IMR-90 (cell line): Measurements from ENCODE around the gene NT5C3A. TPM values are rescaled to one million over a fixed set of nuclear protein-coding genes. Genes with fewer than 3 reads are reported as not detected.

Source experiments
- ATAC-seq: fragments of 200-7000 bp; cut with Tn5 transposase; 2 replicates; pipeline ENCODE4 v1.9.1; 2020; ENCODE audit warnings: low read depth, mild to moderate bottlenecking, moderate library complexity
- BruUV-seq: library from RNA; stranded (reverse); fragments of 400-500 nt; replicated peaks from 2 replicates; lab custom pipeline; 2021; lab: Mats Ljungman, UMichigan
- CTCF ChIA-PET: fragments of 300-600 bp; formaldehyde crosslinking; extraction: SDS; loops from one replicate; lab custom pipeline; 2021; ENCODE audit warnings: antibody characterized with exemption; lab: Yijun Ruan, JAX
- POLR2A ChIA-PET: fragments of 300-600 bp; sonication (Branson Sonifier 250); formaldehyde crosslinking; loops from one replicate; lab custom pipeline; 2022; ENCODE audit warnings: antibody characterized with exemption; ENCODE audit not compliant: unreplicated experiment; lab: Charles Lee
- DNase-seq: peaks from one replicate; pipeline ENCODE4 v3.0.0; 2013
- H2AFZ ChIP-seq: replicated peaks from 2 replicates; pipeline ENCODE3; 2013; ENCODE audit warnings: low read length, mild to moderate bottlenecking; ENCODE audit not compliant: poor library complexity
- H2AK5ac ChIP-seq: 2 replicates; pipeline ENCODE4 v1.6.1; 2013; ENCODE audit warnings: low read depth, low read length, inconsistent platforms
- H2AK9ac ChIP-seq: replicated peaks from 2 replicates; pipeline ENCODE3; 2013; ENCODE audit warnings: mild to moderate bottlenecking, low read depth, low read length, moderate library complexity; ENCODE audit not compliant: poor library complexity
- H2BK120ac ChIP-seq: 2 replicates; pipeline ENCODE4 v1.6.1; 2013; ENCODE audit warnings: low read depth, low read length, inconsistent platforms
- H2BK15ac ChIP-seq: 3 replicates; pipeline ENCODE4 v1.6.1; 2013; ENCODE audit warnings: low read depth, low read length, inconsistent platforms
- H2BK20ac ChIP-seq: 2 replicates; pipeline ENCODE4 v1.6.1; 2013; ENCODE audit warnings: low read depth, mild to moderate bottlenecking, inconsistent platforms, low read length, moderate library complexity
- H2BK5ac ChIP-seq: 2 replicates; pipeline ENCODE4 v1.6.1; 2013; ENCODE audit warnings: mild to moderate bottlenecking, low read depth, low read length, inconsistent platforms; ENCODE audit not compliant: poor library complexity, severe bottlenecking
- H3K14ac ChIP-seq: replicated peaks from 2 replicates; pipeline ENCODE4 v1.6.1; 2013; ENCODE audit warnings: low read depth, low read length, inconsistent platforms
- H3K18ac ChIP-seq: 2 replicates; pipeline ENCODE4 v1.6.1; 2013; ENCODE audit warnings: low read depth, low read length, control low read depth
- H3K23ac ChIP-seq: 2 replicates; pipeline ENCODE4 v1.6.1; 2013; ENCODE audit warnings: low read depth, low read length, inconsistent platforms
- H3K27ac ChIP-seq: 2 replicates; pipeline ENCODE4 v1.5.1; 2013; ENCODE audit warnings: mild to moderate bottlenecking, control low read depth, low read length; ENCODE audit not compliant: insufficient read depth
- H3K27me3 ChIP-seq: 2 replicates; pipeline ENCODE4 v1.6.1; 2013; ENCODE audit warnings: low read length; ENCODE audit not compliant: control insufficient read depth, insufficient read depth
- H3K36me3 ChIP-seq: 2 replicates; pipeline ENCODE4 v1.6.1; 2013; ENCODE audit warnings: low read length, mixed read lengths; ENCODE audit not compliant: control insufficient read depth, insufficient read depth
- H3K4ac ChIP-seq: 2 replicates; pipeline ENCODE4 v1.6.1; 2013; ENCODE audit warnings: low read depth, low read length, inconsistent platforms
- H3K4me1 ChIP-seq: 2 replicates; pipeline ENCODE4 v1.6.1; 2013; ENCODE audit warnings: low read length, mixed read lengths; ENCODE audit not compliant: control insufficient read depth, insufficient read depth
- H3K4me2 ChIP-seq: 2 replicates; pipeline ENCODE4 v1.6.1; 2013; ENCODE audit warnings: low read depth, mild to moderate bottlenecking, control low read depth, low read length, moderate library complexity
- H3K4me3 ChIP-seq: 2 replicates; pipeline ENCODE4 v1.5.1; 2013; ENCODE audit warnings: low read depth, mild to moderate bottlenecking, control low read depth, low read length, moderate library complexity; ENCODE audit not compliant: insufficient read depth
- H3K56ac ChIP-seq: 2 replicates; pipeline ENCODE4 v1.6.1; 2013; ENCODE audit warnings: low read length, inconsistent platforms; ENCODE audit not compliant: insufficient read depth; ENCODE audit errors: extremely low read depth
- H3K79me1 ChIP-seq, 2 experiments: 2 replicates each; pipeline ENCODE4 v1.6.1; 2013; ENCODE audit warnings: low read length in 2 of 2, inconsistent platforms in 1 of 2, low read depth in 1 of 2
- H3K9ac ChIP-seq: 2 replicates; pipeline ENCODE4 v1.6.1; 2013; ENCODE audit warnings: low read depth, low read length, control low read depth
- H3K9me1 ChIP-seq: 2 replicates; pipeline ENCODE4 v1.6.1; 2013; ENCODE audit warnings: low read length, inconsistent platforms; ENCODE audit not compliant: insufficient read depth
- H3K9me3 ChIP-seq: 2 replicates; pipeline ENCODE4 v1.6.1; 2013; ENCODE audit warnings: low read length; ENCODE audit not compliant: control insufficient read depth, insufficient read depth
- H4K20me1 ChIP-seq: 2 replicates; pipeline ENCODE4 v1.6.1; 2013; ENCODE audit warnings: low read length, inconsistent platforms; ENCODE audit not compliant: insufficient read depth
- H4K5ac ChIP-seq: 2 replicates; pipeline ENCODE4 v1.6.1; 2013; ENCODE audit warnings: mild to moderate bottlenecking, low read depth, low read length, control low read depth
- H4K8ac ChIP-seq, 2 experiments: 2 replicates each; pipeline ENCODE4 v1.6.1; 2013; ENCODE audit warnings: low read depth in 2 of 2, low read length in 2 of 2, control low read depth in 1 of 2, inconsistent platforms in 1 of 2
- H4K91ac ChIP-seq: 2 replicates; pipeline ENCODE4 v1.6.1; 2013; ENCODE audit warnings: low read depth, low read length, inconsistent platforms; ENCODE audit not compliant: insufficient read depth
- BHLHE40 ChIP-seq: fragments of 150-350 bp; IDR thresholded peaks from 2 replicates; pipeline ENCODE4 v1.6.1; 2016; ENCODE audit warnings: mild to moderate bottlenecking, low read depth, low read length
- CEBPB ChIP-seq: IDR thresholded peaks from 2 replicates; pipeline ENCODE4 v1.6.1; 2012; ENCODE audit warnings: low read depth, low read length, improper control_type of control experiment
- CHD1 ChIP-seq: IDR thresholded peaks from 2 replicates; pipeline ENCODE4 v1.6.1; 2012; ENCODE audit warnings: low read depth, low read length, improper control_type of control experiment
- ELK1 ChIP-seq: fragments of 150-350 bp; IDR thresholded peaks from 2 replicates; pipeline ENCODE4 v1.6.1; 2016; ENCODE audit warnings: low read depth, mild to moderate bottlenecking, low read length, moderate library complexity, borderline replicate concordance
- FOS ChIP-seq: fragments of 150-350 bp; IDR thresholded peaks from 2 replicates; pipeline ENCODE4 v1.6.1; 2016; ENCODE audit warnings: low read depth, low read length
- MAFK ChIP-seq: IDR thresholded peaks from 2 replicates; pipeline ENCODE4 v1.6.1; 2012; ENCODE audit warnings: low read depth, low read length, improper control_type of control experiment
- MAZ ChIP-seq: IDR thresholded peaks from 2 replicates; pipeline ENCODE4 v1.6.1; 2012; ENCODE audit warnings: low read depth, mild to moderate bottlenecking, low read length, improper control_type of control experiment, moderate library complexity, borderline replicate concordance
- MXI1 ChIP-seq: IDR thresholded peaks from 2 replicates; pipeline ENCODE4 v1.6.1; 2012; ENCODE audit warnings: low read depth, mild to moderate bottlenecking, low read length, moderate library complexity, borderline replicate concordance
- NFE2L2 ChIP-seq: fragments of 150-350 bp; IDR thresholded peaks from 2 replicates; pipeline ENCODE4 v1.6.1; 2016; ENCODE audit warnings: low read depth, mild to moderate bottlenecking, low read length
- POLR2A ChIP-seq: IDR thresholded peaks from 2 replicates; pipeline ENCODE4 v1.6.1; 2012; ENCODE audit warnings: mild to moderate bottlenecking, low read depth, low read length
- RAD21 ChIP-seq: IDR thresholded peaks from 2 replicates; pipeline ENCODE4 v1.6.1; 2012; ENCODE audit warnings: low read length, improper control_type of control experiment
- RCOR1 ChIP-seq: IDR thresholded peaks from 2 replicates; pipeline ENCODE4 v1.6.1; 2012; ENCODE audit warnings: mild to moderate bottlenecking, low read length, improper control_type of control experiment; ENCODE audit not compliant: insufficient replicate concordance
- RFX5 ChIP-seq: IDR thresholded peaks from 2 replicates; pipeline ENCODE4 v1.8.0; 2012; ENCODE audit warnings: low read depth, mild to moderate bottlenecking, low read length, moderate library complexity
- SMC3 ChIP-seq: fragments of 150-350 bp; IDR thresholded peaks from 2 replicates; pipeline ENCODE4 v1.6.1; 2016; ENCODE audit warnings: low read depth, mild to moderate bottlenecking, antibody characterized with exemption, low read length, moderate library complexity
- WGBS, 2 experiments: methylation state at CpG; one replicate each; pipeline versions ENCODE4 v1.1.5 to v1.1.7; 2013; ENCODE audit warnings: missing lambda C conversion rate in 2 of 2; ENCODE audit not compliant: insufficient read length in 1 of 2; ENCODE audit errors: extremely low coverage in 2 of 2; 5-methylcytosine and 5-hydroxymethylcytosine counted together
- dilution Hi-C: fragments of 300-500 bp; cut with HindIII; formaldehyde crosslinking; loops from one replicate; pipeline ENCODE4 v1.14.3; 2018; ENCODE audit warnings: low sequenced_read_pairs; ENCODE audit not compliant: unreplicated experiment
- in situ Hi-C: fragments of 300-500 bp; cut with MboI; formaldehyde crosslinking; loops from 3 replicates; pipeline ENCODE4 v1.14.3; 2019; ENCODE audit warnings: low sequenced_read_pairs, inconsistent platforms, mixed read lengths
- intact Hi-C: fragments of 100-400 bp; cut with micrococcal nuclease; formaldehyde crosslinking; loops from 2 replicates; pipeline ENCODE4 v1.10.0; 2022
- polyA plus RNA-seq, 3 experiments: library from polyadenylated mRNA; depleted of rRNA; stranded (reverse); fragments of >200 nt; gene quantifications; 2 replicates each; pipeline ENCODE4 v1.2.3, GENCODE V29; 2012; ENCODE audit warnings: low replicate concordance in 1 of 3
- total RNA-seq: library from RNA; depleted of rRNA; stranded (reverse); fragments of >200 nt; gene quantifications from 2 replicates; pipeline ENCODE4 v1.2.3, GENCODE V29; 2012
- TF ChIP-seq, protein P1 (sequence below): conservative IDR thresholded peaks from 2 replicates; pipeline ENCODE4 v1.5.1; 2012; ENCODE audit warnings: mild to moderate bottlenecking, low read depth, low read length, improper control_type of control experiment
- TF ChIP-seq, protein P2 (sequence below): fragments of 150-350 bp; IDR thresholded peaks from 2 replicates; pipeline ENCODE4 v1.6.1; 2017; ENCODE audit warnings: mild to moderate bottlenecking, antibody characterized with exemption, low read length, low read depth

The NT5C3A gene
- total and polyA plus RNA-seq, 2 of the 4 experiments (the other 2 are of a cell fraction) = 11.3 to 12.2 TPM

DNA sequence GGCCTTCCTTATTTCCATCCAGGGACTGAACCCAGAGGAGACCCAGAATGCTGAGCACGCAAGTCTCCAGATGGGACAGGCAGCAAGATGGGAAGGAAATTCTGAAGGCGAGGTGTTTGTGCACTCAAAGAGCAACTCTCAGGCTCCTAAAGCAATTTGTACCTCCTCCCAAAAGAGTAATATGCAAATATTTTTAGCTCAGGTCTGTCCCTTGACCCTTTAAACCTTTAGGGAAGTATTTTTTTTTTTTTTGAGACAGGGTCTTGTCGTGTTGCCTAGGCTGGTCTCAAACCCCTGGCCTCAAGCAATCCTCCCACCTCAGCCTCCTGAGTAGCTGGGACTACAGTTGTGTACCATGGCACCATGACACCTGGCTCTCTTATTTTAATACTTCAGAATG, 38.2 kb upstream of the NT5C3A start:
- POLR2A ChIA-PET = no interaction called here
- no peak overlapping the region for H2AK5ac ChIP-seq
- no peak overlapping the region for H3K23ac ChIP-seq
- H2AK9ac ChIP-seq = no peak overlapping the region
- peaks cover 4% of the 10 kb centered on the region; the same call in 1 of the 2 replicates for H3K9me1 ChIP-seq
- H3K9me3 ChIP-seq = no peaks in the 10 kb centered on the region
- in situ Hi-C loops = no loop called here
- H2BK15ac ChIP-seq = no peak overlapping the region
- dilution Hi-C loops = no loop called here
- ATAC-seq (no peak), DNase-seq (no peak)
- H3K4me3 ChIP-seq = no peak overlapping the region
- no peak overlapping the region for H3K4me2 ChIP-seq
- no TSS peak for BruUV-seq
- H3K4ac ChIP-seq = no peak overlapping the region
- no peak overlapping the region for H4K5ac ChIP-seq
- H3K79me1 ChIP-seq = peaks cover 27 to 38% of the 10 kb centered on the region in 2 experiments
- WGBS, 2 experiments = no CpG with 5 or more reads among the region's 3 CpGs
- H4K8ac ChIP-seq = no peak overlapping the region
- no peak overlapping the region for H3K18ac ChIP-seq
- no peaks in the 10 kb centered on the region for H3K4me1 ChIP-seq
- H3K9ac ChIP-seq = no peak overlapping the region
- no peak overlapping the region for H2AFZ ChIP-seq
- no peak overlapping the region for H3K14ac ChIP-seq
- no peak overlapping the region for H3K56ac ChIP-seq
- no peak overlapping the region for H3K27ac ChIP-seq
- no peak overlapping the region for H2BK120ac ChIP-seq
- intact Hi-C loops = no loop called here
- no peak overlapping the region for H2BK20ac ChIP-seq
- H4K20me1 ChIP-seq = peaks cover 3% of the 10 kb centered on the region; the same call in 1 of the 2 replicates
- peaks cover 37% of the 10 kb centered on the region for H3K36me3 ChIP-seq
- TF ChIP-seq FOS (no peak), RCOR1 (no peak), RFX5 (no peak), ELK1 (no peak), MAZ (no peak), POLR2A (no peak), MXI1 (no peak), CHD1 (no peak), SMC3 (no peak), CEBPB (no peak), MAFK (no peak), RAD21 (no peak), BHLHE40 (no peak), NFE2L2 (no peak)
- TF ChIP-seq, protein P1, sequence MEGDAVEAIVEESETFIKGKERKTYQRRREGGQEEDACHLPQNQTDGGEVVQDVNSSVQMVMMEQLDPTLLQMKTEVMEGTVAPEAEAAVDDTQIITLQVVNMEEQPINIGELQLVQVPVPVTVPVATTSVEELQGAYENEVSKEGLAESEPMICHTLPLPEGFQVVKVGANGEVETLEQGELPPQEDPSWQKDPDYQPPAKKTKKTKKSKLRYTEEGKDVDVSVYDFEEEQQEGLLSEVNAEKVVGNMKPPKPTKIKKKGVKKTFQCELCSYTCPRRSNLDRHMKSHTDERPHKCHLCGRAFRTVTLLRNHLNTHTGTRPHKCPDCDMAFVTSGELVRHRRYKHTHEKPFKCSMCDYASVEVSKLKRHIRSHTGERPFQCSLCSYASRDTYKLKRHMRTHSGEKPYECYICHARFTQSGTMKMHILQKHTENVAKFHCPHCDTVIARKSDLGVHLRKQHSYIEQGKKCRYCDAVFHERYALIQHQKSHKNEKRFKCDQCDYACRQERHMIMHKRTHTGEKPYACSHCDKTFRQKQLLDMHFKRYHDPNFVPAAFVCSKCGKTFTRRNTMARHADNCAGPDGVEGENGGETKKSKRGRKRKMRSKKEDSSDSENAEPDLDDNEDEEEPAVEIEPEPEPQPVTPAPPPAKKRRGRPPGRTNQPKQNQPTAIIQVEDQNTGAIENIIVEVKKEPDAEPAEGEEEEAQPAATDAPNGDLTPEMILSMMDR = no peak
- TF ChIP-seq, protein P2, sequence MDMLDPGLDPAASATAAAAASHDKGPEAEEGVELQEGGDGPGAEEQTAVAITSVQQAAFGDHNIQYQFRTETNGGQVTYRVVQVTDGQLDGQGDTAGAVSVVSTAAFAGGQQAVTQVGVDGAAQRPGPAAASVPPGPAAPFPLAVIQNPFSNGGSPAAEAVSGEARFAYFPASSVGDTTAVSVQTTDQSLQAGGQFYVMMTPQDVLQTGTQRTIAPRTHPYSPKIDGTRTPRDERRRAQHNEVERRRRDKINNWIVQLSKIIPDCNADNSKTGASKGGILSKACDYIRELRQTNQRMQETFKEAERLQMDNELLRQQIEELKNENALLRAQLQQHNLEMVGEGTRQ = no peak
- no peak overlapping the region for H2BK5ac ChIP-seq
- CTCF ChIA-PET = no interaction called here
- no peaks in the 10 kb centered on the region for H3K27me3 ChIP-seq
- no peak overlapping the region for H4K91ac ChIP-seq
